NCI-H748 (cell line): ENCODE data around the gene SEC14L6.

Experiments
- DNase-seq: peaks from one replicate; lab custom pipeline; 2025; ENCODE audit not compliant: unreplicated experiment; lab: John Stamatoyannopoulos, UW

The SEC14L6 gene

GRCh38 chr22:30497466-30498150 lies 48.9 kb downstream of the SEC14L6 start:
- no peak for DNase-seq

- no peak for DNase-seq
Measured at GRCh38 chr22:30495041-30495784, 51.3 kb downstream of the SEC14L6 start.

GRCh38 chr22:30492144-30492543 lies 54.4 kb downstream of the SEC14L6 start:
- no peak for DNase-seq

GRCh38 chr22:30491381-30491780 lies 55.2 kb downstream of the SEC14L6 start:
- no peak for DNase-seq

- DNase-seq = no peak
Measured at GRCh38 chr22:30490399-30490798, 56.1 kb downstream of the SEC14L6 start.

- DNase-seq = no peak
Measured at GRCh38 chr22:30488121-30488520, 58.4 kb downstream of the SEC14L6 start.

- no peak for DNase-seq
Measured at GRCh38 chr22:30486661-30487115, 59.9 kb downstream of the SEC14L6 start.

GRCh38 chr22:30486118-30486517 lies 60.4 kb downstream of the SEC14L6 start:
- DNase-seq = no peak

GRCh38 chr22:30485362-30485988 lies 61.1 kb downstream of the SEC14L6 start:
- peak; percentile 31 for DNase-seq

- no peak for DNase-seq
Measured at GRCh38 chr22:30483169-30483568, 63.4 kb downstream of the SEC14L6 start.

- DNase-seq = no peak
Measured at GRCh38 chr22:30481711-30482110, 64.8 kb downstream of the SEC14L6 start.

- no peak for DNase-seq
Measured at GRCh38 chr22:30479981-30480380, 66.6 kb downstream of the SEC14L6 start.

GRCh38 chr22:30474683-30475424 lies 71.7 kb downstream of the SEC14L6 start:
- DNase-seq = peak; percentile 78

GRCh38 chr22:30474121-30474520 lies 72.4 kb downstream of the SEC14L6 start:
- DNase-seq = no peak

GRCh38 chr22:30472994-30473720 lies 73.4 kb downstream of the SEC14L6 start:
- no peak for DNase-seq
